ENCODE measurements around the gene DAPK1.

GRCh38 chr9:87497604-87498045 is at the start of gene DAPK1:
- TF ChIP-seq CTCF (IDR thresholded peaks at IDR 0.05) (peak; percentile 28; the same call in 1 of the 2 replicates), ZFX (IDR thresholded peaks at IDR 0.05; ENCODE audit: borderline replicate concordance) (no peak)

Data from 22Rv1 (cell line).